Peyer's patch (tissue), 4 donors: ENCODE measurements around the gene DOCK7. TPM values are rescaled to one million over a fixed set of nuclear protein-coding genes. Genes with fewer than 3 reads are reported as not detected.

ENCODE experiments used
- DNase-seq, 3 donors: peaks; one replicate each; pipeline ENCODE4 v3.0.0-alpha.2; 2017 to 2019
- H3K27ac ChIP-seq, 4 donors: fragments of 200-600 bp; sonication (generic); one replicate each; pipeline ENCODE4 v1.5.1; 2016 to 2019
- H3K27me3 ChIP-seq, 2 donors: fragments of 200-600 bp; sonication (generic); one replicate each; pipeline ENCODE4 v1.5.1; 2019
- H3K36me3 ChIP-seq, 3 donors: fragments of 200-600 bp; sonication (generic); one replicate each; pipeline ENCODE4 v1.5.1; 2016 to 2019
- H3K4me1 ChIP-seq, 4 donors: fragments of 200-600 bp; sonication (generic); one replicate each; pipeline ENCODE4 v1.5.1; 2016 to 2019
- H3K4me3 ChIP-seq, 4 donors: fragments of 200-600 bp; sonication (generic); 1 replicate in 3 of 4; 2 replicates in 1 of 4; pipeline ENCODE4 v1.5.1; 2016 to 2019; ENCODE audit warnings: mild to moderate bottlenecking in 1 of 4
- H3K9me3 ChIP-seq, 4 donors: fragments of 200-600 bp; sonication (generic); one replicate each; pipeline ENCODE4 v1.5.1; 2016 to 2019; ENCODE audit warnings: mild to moderate bottlenecking in 1 of 4
- POLR2A ChIP-seq, 2 donors: fragments of 450-650 bp; IDR thresholded peaks; one replicate each; pipeline ENCODE4 v1.5.1; 2017; ENCODE audit warnings: antibody characterized with exemption in 2 of 2, mild to moderate bottlenecking in 2 of 2, moderate library complexity in 2 of 2
- total RNA-seq, 4 donors: library from RNA; depleted of rRNA; stranded (reverse); fragments of >200 nt; gene quantifications; one replicate each; pipeline ENCODE4 v1.1.0, GENCODE V29; 2016
- TF ChIP-seq, protein P1 (sequence below), 6 experiments: fragments of 450-650 bp in 4 of 6; fragments of 200-600 bp in 2 of 6; sonication (generic) in 1 of 6; IDR thresholded peaks; one replicate each; pipeline ENCODE4 v1.5.1; 2017 to 2019; ENCODE audit warnings: antibody characterized with exemption in 6 of 6, mild to moderate bottlenecking in 3 of 6, moderate library complexity in 1 of 6

The DOCK7 gene
- total RNA-seq, 4 donors from 2014 or later, result 33.4 to 52.0 (median 46.8) TPM

DNA sequence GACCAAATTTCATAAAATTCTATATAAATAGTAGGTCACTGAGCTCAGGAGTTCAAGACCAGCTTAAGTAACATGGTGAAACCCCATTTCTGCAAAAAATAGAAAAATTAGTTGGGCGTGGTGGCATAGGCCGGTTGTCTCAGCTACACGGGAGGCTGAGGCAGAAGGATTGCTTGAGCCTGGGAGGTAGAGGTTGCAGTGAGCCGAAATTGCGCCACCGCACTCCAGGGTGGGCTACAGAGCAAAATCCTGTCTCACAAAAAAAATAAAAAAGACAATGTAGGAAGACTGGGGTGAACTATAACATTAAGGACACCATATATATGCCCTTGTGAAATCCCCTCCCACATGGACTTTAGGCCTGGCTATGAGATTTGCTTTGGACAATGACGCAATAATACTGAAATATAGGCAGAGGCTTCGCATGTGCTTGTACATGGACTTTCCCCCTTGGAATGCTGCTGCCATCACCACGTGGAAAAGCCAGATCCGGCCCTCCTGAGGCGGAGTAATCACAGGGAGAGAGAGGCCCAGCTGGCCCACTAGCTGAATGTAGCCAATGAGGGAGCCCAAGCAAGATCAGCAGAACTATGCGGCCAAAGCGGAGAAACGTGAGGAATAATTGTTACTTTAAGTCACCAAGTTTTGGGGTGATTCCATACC, 264.5 kb downstream of the DOCK7 start:
- no peaks in the 10 kb centered on the region for H3K9me3 ChIP-seq
- DNase-seq, result peak in 1 of 3 donors; percentile 55
- no peak for TF ChIP-seq POLR2A (IDR thresholded peaks at IDR 0.05)
- TF ChIP-seq, protein P1, sequence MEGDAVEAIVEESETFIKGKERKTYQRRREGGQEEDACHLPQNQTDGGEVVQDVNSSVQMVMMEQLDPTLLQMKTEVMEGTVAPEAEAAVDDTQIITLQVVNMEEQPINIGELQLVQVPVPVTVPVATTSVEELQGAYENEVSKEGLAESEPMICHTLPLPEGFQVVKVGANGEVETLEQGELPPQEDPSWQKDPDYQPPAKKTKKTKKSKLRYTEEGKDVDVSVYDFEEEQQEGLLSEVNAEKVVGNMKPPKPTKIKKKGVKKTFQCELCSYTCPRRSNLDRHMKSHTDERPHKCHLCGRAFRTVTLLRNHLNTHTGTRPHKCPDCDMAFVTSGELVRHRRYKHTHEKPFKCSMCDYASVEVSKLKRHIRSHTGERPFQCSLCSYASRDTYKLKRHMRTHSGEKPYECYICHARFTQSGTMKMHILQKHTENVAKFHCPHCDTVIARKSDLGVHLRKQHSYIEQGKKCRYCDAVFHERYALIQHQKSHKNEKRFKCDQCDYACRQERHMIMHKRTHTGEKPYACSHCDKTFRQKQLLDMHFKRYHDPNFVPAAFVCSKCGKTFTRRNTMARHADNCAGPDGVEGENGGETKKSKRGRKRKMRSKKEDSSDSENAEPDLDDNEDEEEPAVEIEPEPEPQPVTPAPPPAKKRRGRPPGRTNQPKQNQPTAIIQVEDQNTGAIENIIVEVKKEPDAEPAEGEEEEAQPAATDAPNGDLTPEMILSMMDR (IDR thresholded peaks at IDR 0.05), result no peak
- no peaks in the 10 kb centered on the region for H3K27me3 ChIP-seq
- H3K36me3 ChIP-seq, result no peaks in the 10 kb centered on the region
- no peak overlapping the region for H3K27ac ChIP-seq
- H3K4me3 ChIP-seq, result no peak overlapping the region
- H3K4me1 ChIP-seq, result no peaks in the 10 kb centered on the region

DNA sequence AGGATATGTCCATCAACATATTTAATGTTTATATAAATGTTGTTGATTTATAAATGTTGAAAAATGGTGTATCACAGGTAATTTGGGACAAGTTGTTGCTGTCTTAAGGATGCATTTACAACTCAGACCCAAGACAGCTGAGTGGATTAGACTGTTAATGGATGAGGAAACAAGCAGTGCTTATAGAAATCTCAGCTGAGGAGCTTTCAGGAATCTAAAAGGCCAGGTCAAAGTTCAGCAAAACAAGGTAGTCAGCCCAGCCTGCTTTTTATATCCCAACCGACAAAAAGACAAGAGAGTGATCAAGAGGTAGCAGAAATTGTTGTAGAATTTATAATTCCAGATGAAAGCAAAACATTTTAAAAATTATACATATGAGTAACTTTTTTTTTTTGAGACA, 268.0 kb downstream of the DOCK7 start:
- no peak for DNase-seq
- Histone ChIP-seq H3K4me3 (no peak overlapping the region), H3K27me3 (no peaks in the 10 kb centered on the region), H3K9me3 (no peaks in the 10 kb centered on the region), H3K36me3 (no peaks in the 10 kb centered on the region), H3K27ac (no peak overlapping the region), H3K4me1 (no peaks in the 10 kb centered on the region)
- no peak for TF ChIP-seq POLR2A (IDR thresholded peaks at IDR 0.05)
- TF ChIP-seq, protein P1 (IDR thresholded peaks at IDR 0.05), result no peak

DNA sequence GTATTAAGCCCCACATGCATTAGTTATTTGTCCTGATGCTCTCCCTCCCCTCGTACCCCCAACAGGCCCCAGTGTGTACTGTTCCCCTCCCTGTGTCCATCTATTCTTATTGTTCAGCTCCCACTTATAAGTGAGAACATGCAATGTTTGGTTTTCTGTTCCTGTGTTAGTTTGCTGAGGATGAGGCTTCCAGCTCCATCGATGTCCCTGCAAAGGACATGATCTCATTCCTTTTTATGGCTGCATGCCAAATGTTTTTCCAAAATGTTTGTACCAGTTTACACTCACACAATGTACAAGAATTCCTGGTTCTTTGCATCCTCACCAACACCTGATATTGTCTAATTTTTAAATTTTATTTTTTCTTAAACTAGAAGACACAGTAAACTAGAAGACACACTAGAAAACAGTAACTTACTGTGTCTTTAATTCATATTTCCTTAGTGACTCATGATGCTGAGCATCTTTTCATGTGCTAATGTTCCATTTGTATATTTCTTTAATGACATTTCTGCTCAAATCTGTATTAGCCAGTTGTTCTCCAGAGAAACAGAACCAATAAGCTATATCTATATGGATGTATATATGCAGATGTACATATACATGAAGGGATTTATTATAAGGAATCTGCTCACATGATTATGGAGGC, 270.7 kb downstream of the DOCK7 start:
- DNase-seq, result no peak
- no peaks in the 10 kb centered on the region for H3K9me3 ChIP-seq

DNA sequence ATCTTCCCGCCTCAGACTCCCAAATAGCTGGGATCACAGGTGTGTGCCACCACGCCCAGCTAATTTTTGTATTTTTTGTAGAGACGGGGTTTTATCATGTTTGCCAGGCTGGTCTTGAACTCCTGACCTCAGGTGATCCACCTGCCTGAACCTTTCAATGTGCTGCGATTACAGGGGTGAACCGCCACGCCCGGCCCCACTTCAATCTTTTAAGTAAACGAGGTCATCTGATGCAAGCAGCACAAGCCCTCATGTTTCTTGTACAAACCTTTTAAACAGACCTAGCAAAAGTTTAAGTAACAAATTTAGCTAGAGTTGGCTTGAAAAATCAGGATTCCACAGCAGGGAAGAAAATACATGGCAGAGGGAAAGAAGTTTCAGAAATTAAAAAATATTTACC, 272.5 kb downstream of the DOCK7 start:
- Histone ChIP-seq H3K4me1 (no peaks in the 10 kb centered on the region), H3K4me3 (no peak overlapping the region), H3K27me3 (no peaks in the 10 kb centered on the region), H3K9me3 (no peaks in the 10 kb centered on the region), H3K36me3 (no peaks in the 10 kb centered on the region), H3K27ac (no peak overlapping the region)
- no peak for DNase-seq
- TF ChIP-seq POLR2A (IDR thresholded peaks at IDR 0.05), result no peak
- TF ChIP-seq, protein P1 (IDR thresholded peaks at IDR 0.05), result no peak

More for the DNA sequence above, 270.7 kb downstream of the DOCK7 start:
- TF ChIP-seq POLR2A (IDR thresholded peaks at IDR 0.05), result no peak
- TF ChIP-seq, protein P1 (IDR thresholded peaks at IDR 0.05), result no peak
- Histone ChIP-seq H3K4me1 (no peaks in the 10 kb centered on the region), H3K36me3 (no peaks in the 10 kb centered on the region), H3K27ac (no peak overlapping the region), H3K4me3 (no peak overlapping the region), H3K27me3 (no peaks in the 10 kb centered on the region)

DNA sequence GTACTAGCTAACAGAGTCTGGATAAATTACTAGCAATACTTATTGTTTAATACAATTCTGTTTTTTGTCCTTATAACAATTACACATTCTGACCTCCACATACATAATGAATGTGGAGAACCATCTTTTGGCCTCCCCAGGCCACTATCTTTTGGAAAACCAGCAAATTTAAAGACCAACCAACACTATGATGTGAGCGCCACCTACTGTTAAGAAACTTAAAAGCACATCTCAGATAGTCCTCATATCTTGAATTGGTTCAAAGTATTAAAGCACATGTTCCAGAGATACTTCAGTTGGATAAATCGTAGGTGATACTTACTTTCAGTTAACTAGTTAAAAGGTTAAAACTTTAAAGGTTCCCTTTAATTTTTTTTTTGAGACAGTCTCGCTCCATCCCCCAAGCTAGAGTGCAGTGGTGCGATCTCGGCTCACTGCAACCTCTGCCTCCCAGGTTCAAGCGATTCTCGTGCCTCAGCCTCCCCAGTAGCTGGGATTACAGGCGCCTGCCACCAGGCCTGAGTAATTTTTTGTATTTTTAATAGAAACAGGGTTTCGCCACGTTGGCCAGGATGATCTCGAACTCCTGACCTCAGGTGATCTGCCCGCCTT, 280.7 kb downstream of the DOCK7 start:
- Histone ChIP-seq H3K36me3 (no peaks in the 10 kb centered on the region), H3K4me1 (no peaks in the 10 kb centered on the region), H3K27ac (no peak overlapping the region), H3K27me3 (no peaks in the 10 kb centered on the region), H3K4me3 (no peak overlapping the region), H3K9me3 (no peaks in the 10 kb centered on the region)
- no peak for DNase-seq
- TF ChIP-seq, protein P1 (IDR thresholded peaks at IDR 0.05), result peak; percentile 39 to 81 (median 70)
- TF ChIP-seq POLR2A (IDR thresholded peaks at IDR 0.05), result no peak
